Activated gamma-delta T cell (primary cell): ENCODE measurements around the gene SAT1.
A peak's percentile ranks its signal among the peaks of the same experiment; 100 is the strongest.
"Not testable (repeated sequence)": the region's sequence is repeated elsewhere in the genome, so short reads cannot be mapped to it uniquely, and the experiment has no call there.

Experiments used
- DNase-seq: peaks from one replicate; lab custom pipeline; 2025; lab: John Stamatoyannopoulos, UW
- total RNA-seq, 2 donors: gene quantifications; one replicate each; lab custom pipeline; 2026; lab: John Stamatoyannopoulos, UW

The SAT1 gene
- 111 to 136 reads per million in 2 donors for total RNA-seq

DNA sequence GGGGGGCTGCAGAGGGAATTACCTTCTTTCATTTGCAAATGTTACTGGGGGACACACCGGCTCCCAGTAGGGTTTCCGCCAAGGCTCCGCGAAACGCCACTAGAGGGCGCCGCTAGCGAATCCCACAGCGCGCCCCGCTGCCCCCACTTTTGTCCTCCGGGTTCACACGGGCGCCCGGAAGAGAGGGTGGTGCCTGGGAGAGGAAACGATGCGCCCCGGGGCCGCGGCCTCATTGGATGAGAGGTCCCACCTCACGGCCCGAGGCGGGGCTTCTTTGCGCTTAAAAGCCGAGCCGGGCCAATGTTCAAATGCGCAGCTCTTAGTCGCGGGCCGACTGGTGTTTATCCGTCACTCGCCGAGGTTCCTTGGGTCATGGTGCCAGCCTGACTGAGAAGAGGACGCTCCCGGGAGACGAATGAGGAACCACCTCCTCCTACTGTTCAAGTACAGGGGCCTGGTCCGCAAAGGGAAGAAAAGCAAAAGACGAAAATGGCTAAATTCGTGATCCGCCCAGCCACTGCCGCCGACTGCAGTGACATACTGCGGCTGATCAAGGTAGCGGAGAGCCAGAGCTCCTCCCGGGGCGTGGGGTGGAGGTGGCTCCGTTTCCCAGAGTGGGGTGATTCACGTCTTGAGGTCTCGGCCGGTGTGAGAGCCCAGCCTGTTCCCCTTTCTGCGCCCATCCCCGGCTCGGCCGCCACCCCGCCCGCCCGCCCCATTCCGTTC, at the start of gene SAT1:
Gene SAT1, plus strand, starts transcription at position 311 of the 726 bp plus-strand sequence. Its CDS starts 179 bp downstream, at position 490.
- DNase-seq: peak; percentile 83

- DNase-seq: no peak
Measured at GRCh38 chrX:23736030-23736429, 46.9 kb upstream of the SAT1 start.

GRCh38 chrX:23737413-23737812, 45.6 kb upstream of the SAT1 start:
- DNase-seq: no peak

GRCh38 chrX:23742174-23742696, 40.7 kb upstream of the SAT1 start:
- no peak for DNase-seq

GRCh38 chrX:23742697-23743622, 40.0 kb upstream of the SAT1 start, which contains the start of gene ACOT9:
Gene ACOT9 (minus strand): TSS chrX:23743276. CDS start chrX:23743144, 132 bp downstream.
- DNase-seq: peak; percentile 52

- not testable (repeated sequence) for DNase-seq
Measured at GRCh38 chrX:23743623-23743971, 39.4 kb upstream of the SAT1 start.

DNA sequence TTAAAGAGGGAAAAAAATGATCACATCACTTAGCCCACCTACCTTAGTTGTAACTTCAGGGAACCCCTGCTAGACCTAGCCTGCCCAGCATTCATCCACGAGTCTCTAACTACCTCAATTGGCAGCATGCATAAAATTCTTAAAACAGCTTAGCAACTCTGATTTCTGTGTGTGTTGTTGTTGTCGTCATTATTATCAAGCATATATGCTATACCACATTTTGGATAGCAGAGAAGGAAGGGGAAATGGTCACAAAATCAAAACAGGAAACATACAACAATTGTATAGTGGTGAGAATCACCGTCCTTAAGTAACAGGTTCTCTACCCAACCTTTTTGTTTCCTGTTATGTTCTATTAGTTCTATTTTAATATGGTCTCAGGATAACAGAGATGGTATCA, 37.2 kb upstream of the SAT1 start:
- no peak for DNase-seq

- no peak for DNase-seq
Measured at GRCh38 chrX:23749129-23749528, 33.8 kb upstream of the SAT1 start.

- DNase-seq: no peak
Measured at GRCh38 chrX:23749576-23749975, 33.4 kb upstream of the SAT1 start.

DNA sequence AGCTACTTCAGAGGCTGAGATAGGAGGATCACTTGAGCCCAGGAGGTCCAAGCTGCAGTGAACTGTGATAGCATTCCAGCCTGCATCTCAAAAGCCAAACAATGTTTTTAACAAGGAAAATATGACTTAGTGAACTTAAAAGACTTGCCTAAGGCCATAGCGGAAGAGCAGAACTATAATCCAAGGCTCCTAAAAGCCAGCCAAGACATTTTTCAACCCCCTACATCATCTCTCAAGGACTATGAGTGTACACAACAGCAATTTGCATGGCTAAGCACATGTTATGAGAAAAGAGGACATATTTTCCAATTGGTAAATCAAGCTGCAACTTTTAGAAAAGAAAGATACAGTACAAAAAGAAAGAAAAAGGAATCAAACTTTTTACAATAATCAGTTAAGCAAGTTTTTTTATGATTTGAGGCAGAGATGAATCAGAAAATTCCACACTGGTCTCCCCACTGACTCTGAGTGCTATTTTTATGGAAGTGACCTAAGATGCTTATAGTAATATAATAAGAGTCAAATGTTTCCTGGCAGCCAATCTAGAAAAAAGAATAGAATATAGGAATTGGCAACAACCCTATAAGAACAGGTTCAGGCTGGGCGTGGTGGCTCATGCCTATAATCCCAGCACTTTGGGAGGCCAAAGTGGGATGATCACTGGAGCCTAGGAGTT, 30.1 kb upstream of the SAT1 start:
- DNase-seq: no peak

DNA sequence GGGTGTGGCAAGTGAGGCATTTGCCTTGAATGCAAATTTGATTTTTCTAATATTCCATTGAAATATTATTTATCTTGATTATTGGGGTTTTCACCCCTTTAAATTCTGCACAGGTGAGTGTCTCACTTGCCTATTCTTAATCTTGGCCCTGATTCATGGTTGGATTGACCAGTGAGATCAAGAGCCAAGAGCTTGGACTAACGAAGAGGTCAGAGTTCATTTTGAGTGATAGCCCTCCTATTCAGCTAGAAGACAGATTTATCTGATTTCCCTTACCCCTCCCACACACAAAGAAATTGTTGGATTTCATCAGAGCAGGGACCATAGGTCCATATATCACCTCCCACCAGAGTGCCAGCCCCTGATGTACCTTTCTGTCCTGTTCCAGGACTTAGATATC, 28.3 kb upstream of the SAT1 start:
- no peak for DNase-seq

DNA sequence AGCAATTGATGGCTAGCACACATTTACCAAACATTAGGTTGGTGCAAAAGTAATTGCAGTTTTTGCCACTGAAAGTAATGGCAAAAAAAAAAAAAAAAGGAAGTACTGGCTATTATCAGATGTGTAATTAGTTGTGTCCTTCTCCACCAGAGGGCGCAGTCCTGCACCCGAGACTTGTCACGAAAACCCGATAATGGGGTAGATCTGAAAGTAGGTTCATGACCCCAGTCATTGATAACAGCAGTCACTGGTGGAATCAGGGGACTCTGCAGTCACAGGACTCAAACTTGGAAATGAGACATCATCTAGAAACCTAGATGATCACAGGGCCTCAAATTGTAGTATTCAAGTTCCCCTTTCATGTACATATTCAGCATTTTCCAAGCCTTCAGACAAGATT, 26.8 kb upstream of the SAT1 start:
- DNase-seq: no peak

GRCh38 chrX:23759821-23760220, 23.2 kb upstream of the SAT1 start:
- DNase-seq: no peak

DNA sequence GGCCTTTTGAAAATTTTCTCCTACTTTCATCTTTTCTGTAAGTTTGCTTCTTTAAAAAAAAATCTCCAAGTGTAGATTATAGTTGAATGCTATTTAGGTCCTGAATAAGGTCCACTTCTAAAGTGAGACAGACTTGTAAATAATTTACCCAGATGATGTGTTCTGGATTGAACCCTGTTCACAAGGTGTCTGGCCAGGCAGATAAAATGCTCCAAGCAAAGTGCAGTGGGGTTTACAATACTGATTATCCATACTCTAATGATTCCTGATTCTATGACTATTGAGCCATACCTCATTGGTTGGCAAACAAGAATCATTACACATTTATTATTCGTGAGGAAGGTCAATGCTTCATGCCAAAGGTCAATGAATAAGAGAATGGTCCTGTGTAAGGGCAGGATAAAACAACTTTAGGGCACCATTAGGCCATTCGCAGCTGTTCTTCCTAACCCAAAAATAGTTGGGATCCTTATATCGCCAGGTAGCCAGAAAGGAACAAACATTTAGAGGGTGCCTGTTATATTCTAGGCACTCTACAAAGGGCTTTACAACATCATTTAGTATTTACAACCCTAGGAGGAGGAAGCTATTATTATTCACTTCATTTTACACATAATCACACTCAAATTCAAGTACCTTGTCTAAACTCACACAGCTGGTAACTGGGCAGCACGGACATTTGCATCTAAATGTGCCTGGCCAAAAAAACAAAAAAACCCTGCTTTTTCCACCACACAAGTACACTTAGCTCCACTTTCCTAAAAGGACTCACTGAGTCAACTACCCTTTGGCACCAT, 18.6 kb upstream of the SAT1 start:
- DNase-seq: no peak

GRCh38 chrX:23765449-23765848, 17.5 kb upstream of the SAT1 start:
- DNase-seq: no peak

GRCh38 chrX:23765868-23766267, 17.1 kb upstream of the SAT1 start:
- no peak for DNase-seq

- no peak for DNase-seq
Measured at GRCh38 chrX:23766650-23767551, 16.1 kb upstream of the SAT1 start.

GRCh38 chrX:23770142-23770541, 12.8 kb upstream of the SAT1 start:
- no peak for DNase-seq

- not testable (repeated sequence) for DNase-seq
Measured at GRCh38 chrX:23771086-23771485, 11.9 kb upstream of the SAT1 start.

DNA sequence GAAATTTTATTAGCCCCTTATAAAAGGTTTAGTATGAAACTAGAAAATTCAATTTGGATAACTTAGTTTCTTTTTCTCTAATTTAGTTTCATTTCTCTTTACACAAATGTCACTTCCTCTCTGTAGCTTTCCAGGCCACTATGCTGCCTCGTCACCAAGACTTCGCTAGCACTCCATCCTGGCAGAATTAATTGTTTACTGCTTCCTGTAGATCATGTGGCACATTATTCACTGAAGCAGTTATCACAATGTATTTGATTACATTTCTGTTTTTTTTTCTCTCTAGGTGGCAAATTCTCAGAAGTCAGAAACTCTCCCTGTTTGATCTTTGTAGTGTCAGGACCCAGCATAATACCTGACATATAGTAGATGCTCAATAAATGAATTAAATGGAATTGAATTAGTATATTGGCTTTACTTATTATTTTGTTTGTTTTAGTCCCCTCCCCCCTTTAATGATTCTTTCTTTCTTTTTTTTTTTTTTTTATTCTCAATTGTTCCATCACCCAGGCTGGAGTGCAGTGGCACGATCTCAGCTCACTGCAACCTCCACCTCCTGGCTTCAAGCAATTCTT, 9.3 kb upstream of the SAT1 start:
- no peak for DNase-seq
